ENCODE results near the gene MTTP. TPM values are rescaled to one million over a fixed set of nuclear protein-coding genes. Genes with fewer than 3 reads are reported as not detected.

The MTTP gene
- polyA plus RNA-seq, 1 donor (not counting 4 experiments of a cell fraction or from before 2014, with no cell fraction given): 0.05 TPM

DNA sequence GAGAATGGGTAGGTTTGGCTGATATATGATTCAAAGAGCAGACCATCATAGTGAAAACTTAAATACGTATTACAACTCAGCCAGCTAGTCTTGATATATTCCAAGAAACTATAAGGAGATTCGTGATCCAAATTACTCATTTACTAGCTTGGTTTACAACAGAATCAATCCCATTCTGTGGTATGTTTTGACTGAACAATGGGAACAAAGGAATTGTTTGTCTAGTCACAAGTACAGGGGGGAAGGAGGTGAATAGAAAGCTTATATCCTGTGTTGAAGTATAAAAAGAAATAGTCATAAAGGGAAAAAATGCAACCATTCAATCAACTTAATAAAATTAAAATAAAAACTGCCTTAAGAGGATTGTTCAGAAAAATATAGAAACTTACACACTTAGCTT, 66.1 kb downstream of the MTTP start:
- Histone ChIP-seq H4K20me1 (ENCODE audit: control insufficient read depth, extremely low read depth, insufficient read depth, low read length) (no peaks in the 10 kb centered on the region), H2AFZ (ENCODE audit: control insufficient read depth, low read length) (no peak overlapping the region), H3K36me3 (ENCODE audit: control insufficient read depth in 2 of 2, extremely low read depth in 1 of 2, insufficient read depth in 2 of 2, low read length in 2 of 2) (no peaks in the 10 kb centered on the region), H3K27ac (ENCODE audit: control insufficient read depth, insufficient read depth, low read length) (no peak overlapping the region), H3K27me3 (ENCODE audit: control insufficient read depth, extremely low read depth, insufficient read depth, low read length) (no peaks in the 10 kb centered on the region), H3K4me1 (ENCODE audit: control insufficient read depth, extremely low read depth, insufficient read depth, low read length) (peaks cover under 1% of the 10 kb centered on the region), H3K4me2 (ENCODE audit: control insufficient read depth, extremely low read depth, insufficient read depth, low read depth, low read length) (no peak overlapping the region), H3K4me3 (ENCODE audit: control insufficient read depth in 2 of 3, extremely low read depth in 1 of 3, insufficient read depth in 2 of 3, low read depth in 1 of 3, low read length in 3 of 3) (no peak overlapping the region), H3K9me3 (ENCODE audit: control insufficient read depth, low read depth, low read length) (no peaks in the 10 kb centered on the region), H3K9me1 (ENCODE audit: control insufficient read depth, extremely low read depth, insufficient read depth, low read length) (no peaks in the 10 kb centered on the region), H3K79me2 (ENCODE audit: control insufficient read depth, insufficient read depth, low read length) (no peaks in the 10 kb centered on the region), H3K9ac (ENCODE audit: control insufficient read depth, extremely low read depth, insufficient read depth, low read length) (no peak overlapping the region)
- dilution Hi-C loops (cut with MboI; ENCODE audit: extremely low pct_ligation_motif_present, low sequenced_read_pairs): no loop called here
- FAIRE-seq (no peak), DNase-seq (ENCODE audit: low read depth, low spot score) (peak; percentile 1)
- TF ChIP-seq, protein P1, sequence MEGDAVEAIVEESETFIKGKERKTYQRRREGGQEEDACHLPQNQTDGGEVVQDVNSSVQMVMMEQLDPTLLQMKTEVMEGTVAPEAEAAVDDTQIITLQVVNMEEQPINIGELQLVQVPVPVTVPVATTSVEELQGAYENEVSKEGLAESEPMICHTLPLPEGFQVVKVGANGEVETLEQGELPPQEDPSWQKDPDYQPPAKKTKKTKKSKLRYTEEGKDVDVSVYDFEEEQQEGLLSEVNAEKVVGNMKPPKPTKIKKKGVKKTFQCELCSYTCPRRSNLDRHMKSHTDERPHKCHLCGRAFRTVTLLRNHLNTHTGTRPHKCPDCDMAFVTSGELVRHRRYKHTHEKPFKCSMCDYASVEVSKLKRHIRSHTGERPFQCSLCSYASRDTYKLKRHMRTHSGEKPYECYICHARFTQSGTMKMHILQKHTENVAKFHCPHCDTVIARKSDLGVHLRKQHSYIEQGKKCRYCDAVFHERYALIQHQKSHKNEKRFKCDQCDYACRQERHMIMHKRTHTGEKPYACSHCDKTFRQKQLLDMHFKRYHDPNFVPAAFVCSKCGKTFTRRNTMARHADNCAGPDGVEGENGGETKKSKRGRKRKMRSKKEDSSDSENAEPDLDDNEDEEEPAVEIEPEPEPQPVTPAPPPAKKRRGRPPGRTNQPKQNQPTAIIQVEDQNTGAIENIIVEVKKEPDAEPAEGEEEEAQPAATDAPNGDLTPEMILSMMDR (optimal IDR thresholded peaks at IDR 0.05 in 1 of 3, IDR thresholded peaks at IDR 0.05 in 1 of 3, conservative IDR thresholded peaks at IDR 0.05 in 1 of 3; ENCODE audit: extremely low read depth in 1 of 3, insufficient read depth in 2 of 3, low read length in 3 of 3): no peak

DNA sequence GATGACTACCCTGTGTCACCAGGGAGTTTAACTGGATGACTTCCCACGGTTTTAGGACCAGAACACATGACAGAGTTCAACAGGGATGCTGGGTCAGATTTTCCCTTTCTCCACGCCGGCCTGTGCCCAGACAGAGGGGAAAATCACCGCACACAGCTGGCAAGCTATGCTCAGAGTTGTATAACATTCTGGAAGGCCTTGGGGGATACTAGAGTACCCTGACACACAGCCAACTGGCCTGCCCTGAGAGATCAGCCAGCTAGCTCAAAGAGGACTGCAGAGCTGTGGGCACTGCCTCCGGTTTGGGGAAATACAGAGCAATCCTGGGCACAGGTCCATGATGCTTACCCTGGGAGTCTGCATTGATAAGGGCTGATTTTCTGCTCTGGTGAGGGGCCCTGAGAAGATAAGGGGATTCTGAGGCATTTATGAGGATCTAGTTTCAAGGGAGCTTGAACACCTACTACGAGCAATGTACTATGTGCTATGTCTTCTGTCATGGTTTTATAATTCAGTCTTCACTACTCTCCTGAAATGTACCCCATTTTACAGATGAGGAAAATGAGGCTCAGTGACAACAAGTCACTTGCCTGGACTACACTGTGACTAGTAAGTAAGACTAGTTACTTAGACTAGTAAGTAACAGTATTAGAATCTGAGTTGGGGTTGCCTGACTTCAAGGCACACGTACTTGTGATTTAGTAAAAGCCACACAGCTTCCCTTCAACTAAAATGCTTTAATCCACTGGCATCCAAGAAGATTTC, 68.3 kb downstream of the MTTP start:
- no peak for DNase-seq (ENCODE audit: low read depth, low spot score)
- no peak for TF ChIP-seq EZH2 (IDR thresholded peaks at IDR 0.05; ENCODE audit: low read length)
- TF ChIP-seq, protein P1 (optimal IDR thresholded peaks at IDR 0.05 in 1 of 3, IDR thresholded peaks at IDR 0.05 in 1 of 3, conservative IDR thresholded peaks at IDR 0.05 in 1 of 3; ENCODE audit: extremely low read depth in 1 of 3, insufficient read depth in 2 of 3, low read length in 3 of 3): no peak
- H3K9ac ChIP-seq (ENCODE audit: control insufficient read depth, extremely low read depth, insufficient read depth, low read length): no peak overlapping the region

More for the DNA sequence above, 68.3 kb downstream of the MTTP start:
- dilution Hi-C loops (cut with MboI; ENCODE audit: extremely low pct_ligation_motif_present, low sequenced_read_pairs): no loop called here
- FAIRE-seq: no peak
- Histone ChIP-seq H3K27ac (ENCODE audit: control insufficient read depth, insufficient read depth, low read length) (no peak overlapping the region), H3K9me1 (ENCODE audit: control insufficient read depth, extremely low read depth, insufficient read depth, low read length) (no peaks in the 10 kb centered on the region), H3K36me3 (ENCODE audit: control insufficient read depth in 2 of 2, extremely low read depth in 1 of 2, insufficient read depth in 2 of 2, low read length in 2 of 2) (no peaks in the 10 kb centered on the region), H4K20me1 (ENCODE audit: control insufficient read depth, extremely low read depth, insufficient read depth, low read length) (no peaks in the 10 kb centered on the region), H2AFZ (ENCODE audit: control insufficient read depth, low read length) (no peak overlapping the region), H3K4me1 (ENCODE audit: control insufficient read depth, extremely low read depth, insufficient read depth, low read length) (no peaks in the 10 kb centered on the region), H3K79me2 (ENCODE audit: control insufficient read depth, insufficient read depth, low read length) (no peaks in the 10 kb centered on the region), H3K4me3 (ENCODE audit: control insufficient read depth in 2 of 3, extremely low read depth in 1 of 3, insufficient read depth in 2 of 3, low read depth in 1 of 3, low read length in 3 of 3) (no peak overlapping the region), H3K27me3 (ENCODE audit: control insufficient read depth, extremely low read depth, insufficient read depth, low read length) (no peaks in the 10 kb centered on the region), H3K4me2 (ENCODE audit: control insufficient read depth, extremely low read depth, insufficient read depth, low read depth, low read length) (no peak overlapping the region), H3K9me3 (ENCODE audit: control insufficient read depth, low read depth, low read length) (no peaks in the 10 kb centered on the region)

All from keratinocyte (primary cell).